Measurements from ENCODE around the gene COL24A1. TPM values are rescaled to one million over a fixed set of nuclear protein-coding genes. Genes with fewer than 3 reads are reported as not detected.

Gene COL24A1
- total and polyA plus RNA-seq, 4 experiments from 2014 or later = 0.09 to 0.14 TPM; not detected in 2

DNA sequence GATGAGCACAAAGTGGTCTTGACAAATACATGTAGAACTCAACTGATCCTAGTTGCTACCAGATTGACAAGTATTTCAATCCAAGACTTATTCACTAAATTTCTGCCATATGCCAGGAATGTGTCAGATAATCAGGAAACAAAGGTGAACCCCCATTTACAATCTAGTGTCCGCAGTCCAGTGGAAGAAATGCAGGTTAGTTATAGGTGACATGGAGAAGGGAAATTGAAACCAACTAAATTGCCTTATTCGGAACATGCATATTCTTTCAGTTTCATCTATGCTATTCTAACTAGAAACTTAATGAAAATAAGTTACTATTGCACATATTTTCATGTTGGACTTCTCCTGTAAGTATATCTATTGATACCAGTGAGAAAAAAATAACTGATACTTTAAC is 209.4 kb downstream of the COL24A1 start:
- H3K27me3 ChIP-seq (ENCODE audit: insufficient read depth, low read length) = no peaks in the 10 kb centered on the region
- H3K9me3 Mint-ChIP-seq = no peaks in the 10 kb centered on the region
- no peak overlapping the region for H3K4me3 Mint-ChIP-seq
- H3K4me3 ChIP-seq (ENCODE audit: low read length in 2 of 2) = no peak overlapping the region
- intact Hi-C loops (cut with micrococcal nuclease) = no loop called here
- H3K4me1 ChIP-seq (ENCODE audit: insufficient read depth, low read length) = no peaks in the 10 kb centered on the region
- H3K27ac Mint-ChIP-seq = no peak overlapping the region
- no peak overlapping the region for H3K27ac ChIP-seq (ENCODE audit: low read depth, low read length)
- H3K27me3 Mint-ChIP-seq = no peaks in the 10 kb centered on the region
- POLR2A ChIA-PET (ENCODE audit: partially characterized antibody) = no interaction called here
- no peak for DNase-seq
- CTCF ChIA-PET (ENCODE audit: partially characterized antibody) = no interaction called here
- H3K36me3 Mint-ChIP-seq = no peaks in the 10 kb centered on the region
- H3K9me3 ChIP-seq (ENCODE audit: control insufficient read depth in 1 of 2, low read length in 2 of 2) = no peaks in the 10 kb centered on the region
- H3K36me3 ChIP-seq (ENCODE audit: insufficient read depth, low read length) = no peaks in the 10 kb centered on the region
- no peaks in the 10 kb centered on the region for H3K4me1 Mint-ChIP-seq

DNA sequence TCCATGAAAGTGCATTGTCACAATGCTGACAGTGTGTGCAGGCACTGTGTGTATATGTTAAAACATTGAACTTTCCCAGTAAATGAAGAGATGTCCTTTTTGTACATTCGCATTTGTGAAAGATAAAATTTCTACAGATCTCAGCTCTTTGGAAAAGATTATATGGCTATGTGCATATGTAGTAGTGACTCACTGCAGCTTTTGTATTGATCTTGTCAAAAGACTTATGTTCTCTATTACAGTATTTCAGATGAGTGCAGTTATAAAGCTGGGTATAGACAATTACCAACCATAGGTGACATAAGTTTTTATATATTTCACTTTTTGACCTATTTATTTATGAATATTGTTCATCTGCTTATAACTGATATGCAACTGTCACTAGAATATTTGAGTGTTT is 212.6 kb downstream of the COL24A1 start:
- Histone ChIP-seq H3K4me3 (ENCODE audit: low read length in 2 of 2) (no peak overlapping the region), H3K36me3 (ENCODE audit: insufficient read depth, low read length) (no peaks in the 10 kb centered on the region), H3K27me3 (ENCODE audit: insufficient read depth, low read length) (no peaks in the 10 kb centered on the region), H3K9me3 (ENCODE audit: control insufficient read depth in 1 of 2, low read length in 2 of 2) (no peaks in the 10 kb centered on the region), H3K27ac (ENCODE audit: low read depth, low read length) (no peak overlapping the region), H3K4me1 (ENCODE audit: insufficient read depth, low read length) (no peaks in the 10 kb centered on the region)
- no peaks in the 10 kb centered on the region for H3K4me1 Mint-ChIP-seq
- POLR2A ChIA-PET (ENCODE audit: partially characterized antibody) = no interaction called here
- H3K9me3 Mint-ChIP-seq = no peaks in the 10 kb centered on the region
- H3K4me3 Mint-ChIP-seq = no peak overlapping the region
- DNase-seq = no peak
- no peaks in the 10 kb centered on the region for H3K36me3 Mint-ChIP-seq
- no peak overlapping the region for H3K27ac Mint-ChIP-seq
- H3K27me3 Mint-ChIP-seq = no peaks in the 10 kb centered on the region
- CTCF ChIA-PET (ENCODE audit: partially characterized antibody) = no interaction called here
- intact Hi-C loops (cut with micrococcal nuclease) = no loop called here

DNA sequence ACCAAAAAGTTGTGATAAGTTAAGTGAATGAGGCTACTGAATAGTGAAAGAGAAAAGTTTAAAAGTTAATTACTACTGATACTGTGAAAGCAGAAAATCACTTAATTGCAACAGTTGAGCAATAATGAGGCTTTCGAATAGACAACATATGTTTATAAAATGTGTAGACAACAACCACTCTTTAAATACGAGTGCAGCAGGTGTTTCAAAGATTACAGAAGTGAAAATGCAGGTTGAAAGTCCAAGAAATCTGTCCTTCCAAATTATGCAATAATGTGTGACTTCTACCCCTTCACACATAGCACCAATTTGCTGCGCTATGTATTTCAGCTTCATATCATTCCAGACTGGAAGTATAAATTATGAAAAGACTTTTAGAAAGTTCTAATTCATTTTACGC is 213.0 kb downstream of the COL24A1 start:
- no peak overlapping the region for H3K27ac Mint-ChIP-seq
- H3K4me1 Mint-ChIP-seq = no peaks in the 10 kb centered on the region
- H3K4me1 ChIP-seq (ENCODE audit: insufficient read depth, low read length) = no peaks in the 10 kb centered on the region
- ChIA-PET POLR2A (ENCODE audit: partially characterized antibody) (no interaction called here), CTCF (ENCODE audit: partially characterized antibody) (no interaction called here)
- no peaks in the 10 kb centered on the region for H3K9me3 ChIP-seq (ENCODE audit: control insufficient read depth in 1 of 2, low read length in 2 of 2)
- no peak overlapping the region for H3K27ac ChIP-seq (ENCODE audit: low read depth, low read length)
- no peak overlapping the region for H3K4me3 Mint-ChIP-seq
- no peaks in the 10 kb centered on the region for H3K27me3 Mint-ChIP-seq
- no peak overlapping the region for H3K4me3 ChIP-seq (ENCODE audit: low read length in 2 of 2)
- H3K36me3 Mint-ChIP-seq = no peaks in the 10 kb centered on the region
- no peaks in the 10 kb centered on the region for H3K36me3 ChIP-seq (ENCODE audit: insufficient read depth, low read length)
- H3K27me3 ChIP-seq (ENCODE audit: insufficient read depth, low read length) = no peaks in the 10 kb centered on the region
- peaks cover 0 to 2% (median 0%) of the 10 kb centered on the region in 8 donors for H3K9me3 Mint-ChIP-seq
- intact Hi-C loops (cut with micrococcal nuclease) = no loop called here
- no peak for DNase-seq

DNA sequence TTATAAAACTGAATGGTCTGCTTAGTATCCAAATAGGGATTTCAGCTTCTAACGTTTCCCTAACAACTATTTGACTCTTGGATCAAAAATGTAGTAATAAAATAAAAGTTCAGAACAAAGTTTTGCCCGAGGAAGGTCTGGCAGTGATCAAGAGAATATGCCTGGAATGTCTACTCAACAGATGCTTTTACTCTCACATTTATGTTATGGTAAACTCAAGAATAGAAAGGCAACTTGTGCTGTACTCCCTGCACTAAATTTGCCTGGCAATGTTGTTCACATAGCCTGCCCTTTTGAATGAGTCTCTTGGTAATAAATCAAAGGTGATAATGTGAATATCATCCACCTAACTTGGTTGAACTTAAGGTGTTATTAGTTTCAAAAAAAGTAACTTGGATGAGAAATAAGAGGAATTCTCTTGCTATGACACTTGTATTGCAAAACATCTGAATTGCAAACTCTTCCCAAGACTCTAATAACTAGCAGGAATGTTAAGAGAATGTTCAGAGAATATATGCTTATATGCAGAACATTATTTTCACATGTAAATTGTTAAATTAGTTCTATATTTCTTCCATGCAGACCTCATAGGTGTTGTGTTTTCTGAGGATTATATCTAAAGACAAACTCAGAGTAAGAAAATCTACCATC is 215.8 kb downstream of the COL24A1 start:
- no peaks in the 10 kb centered on the region for H3K36me3 ChIP-seq (ENCODE audit: insufficient read depth, low read length)
- no peak for DNase-seq
- H3K36me3 Mint-ChIP-seq = no peaks in the 10 kb centered on the region
- no peaks in the 10 kb centered on the region for H3K4me1 ChIP-seq (ENCODE audit: insufficient read depth, low read length)
- no peak overlapping the region for H3K4me3 Mint-ChIP-seq
- H3K27ac ChIP-seq (ENCODE audit: low read depth, low read length) = no peak overlapping the region
- H3K4me1 Mint-ChIP-seq = no peaks in the 10 kb centered on the region
- H3K9me3 Mint-ChIP-seq = peaks cover 0 to 5% (median 0%) of the 10 kb centered on the region in 8 donors
- no peak overlapping the region for H3K4me3 ChIP-seq (ENCODE audit: low read length in 2 of 2)
- no peak overlapping the region for H3K27ac Mint-ChIP-seq
- intact Hi-C loops (cut with micrococcal nuclease) = no loop called here
- ChIA-PET POLR2A (ENCODE audit: partially characterized antibody) (no interaction called here), CTCF (ENCODE audit: partially characterized antibody) (no interaction called here)
- H3K27me3 Mint-ChIP-seq = no peaks in the 10 kb centered on the region
- H3K27me3 ChIP-seq (ENCODE audit: insufficient read depth, low read length) = no peaks in the 10 kb centered on the region
- no peaks in the 10 kb centered on the region for H3K9me3 ChIP-seq (ENCODE audit: control insufficient read depth in 1 of 2, low read length in 2 of 2)

DNA sequence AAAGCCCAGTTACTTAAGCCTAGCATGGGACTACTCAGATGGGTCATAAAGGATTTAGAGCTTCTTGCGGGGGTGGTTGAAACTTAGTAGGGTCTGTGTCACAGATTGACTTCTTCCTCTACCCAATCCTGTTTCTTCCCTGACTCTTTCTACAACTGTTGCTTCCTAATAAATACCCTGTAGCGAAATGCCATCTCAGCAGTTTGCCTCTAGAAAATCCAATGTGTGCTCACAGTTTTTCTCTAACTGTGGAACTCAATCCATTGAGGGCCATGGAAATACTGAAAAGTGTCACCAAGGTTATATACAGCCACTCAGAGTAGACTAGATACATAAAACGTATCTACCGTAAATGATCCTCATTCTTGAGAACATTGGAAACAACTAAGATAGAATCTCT is 217.7 kb downstream of the COL24A1 start:
- Histone ChIP-seq H3K36me3 (ENCODE audit: insufficient read depth, low read length) (no peaks in the 10 kb centered on the region), H3K27ac (ENCODE audit: low read depth, low read length) (no peak overlapping the region), H3K4me3 (ENCODE audit: low read length in 2 of 2) (no peak overlapping the region), H3K4me1 (ENCODE audit: insufficient read depth, low read length) (no peaks in the 10 kb centered on the region), H3K27me3 (ENCODE audit: insufficient read depth, low read length) (no peaks in the 10 kb centered on the region), H3K9me3 (ENCODE audit: control insufficient read depth in 1 of 2, low read length in 2 of 2) (no peaks in the 10 kb centered on the region)
- POLR2A ChIA-PET (ENCODE audit: partially characterized antibody) = no interaction called here
- CTCF ChIA-PET (ENCODE audit: partially characterized antibody) = no interaction called here
- H3K9me3 Mint-ChIP-seq = peaks cover 0 to 5% (median 0%) of the 10 kb centered on the region in 8 donors
- intact Hi-C loops (cut with micrococcal nuclease) = no loop called here
- H3K36me3 Mint-ChIP-seq = no peaks in the 10 kb centered on the region
- DNase-seq = no peak
- H3K27me3 Mint-ChIP-seq = no peaks in the 10 kb centered on the region
- H3K4me3 Mint-ChIP-seq = no peak overlapping the region
- no peaks in the 10 kb centered on the region for H3K4me1 Mint-ChIP-seq
- no peak overlapping the region for H3K27ac Mint-ChIP-seq

DNA sequence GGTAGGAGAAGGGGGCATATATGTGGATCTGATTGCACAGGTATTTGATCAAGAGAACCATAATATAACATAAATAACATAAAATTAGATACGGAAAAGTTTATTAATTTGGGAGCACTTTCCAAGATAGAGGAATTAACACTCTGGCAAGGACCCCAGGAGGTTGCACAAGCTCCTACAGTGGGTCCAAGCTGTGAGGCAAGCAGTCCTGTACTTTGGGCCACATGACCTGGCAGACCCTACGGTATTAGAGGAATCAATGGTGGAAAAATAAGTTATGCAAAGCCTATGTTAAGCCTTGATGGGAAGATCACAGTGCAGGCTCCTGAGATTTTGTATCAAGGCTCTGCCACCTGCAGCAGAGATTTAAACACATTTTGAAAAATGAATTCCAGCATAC is 220.1 kb downstream of the COL24A1 start:
- no peaks in the 10 kb centered on the region for H3K4me1 ChIP-seq (ENCODE audit: insufficient read depth, low read length)
- H3K4me3 ChIP-seq (ENCODE audit: low read length in 2 of 2) = no peak overlapping the region
- ChIA-PET CTCF (ENCODE audit: partially characterized antibody) (no interaction called here), POLR2A (ENCODE audit: partially characterized antibody) (no interaction called here)
- H3K9me3 ChIP-seq (ENCODE audit: control insufficient read depth in 1 of 2, low read length in 2 of 2) = no peaks in the 10 kb centered on the region
- intact Hi-C loops (cut with micrococcal nuclease) = no loop called here
- Mint-ChIP-seq H3K36me3 (no peaks in the 10 kb centered on the region), H3K27me3 (no peaks in the 10 kb centered on the region), H3K4me3 (no peak overlapping the region), H3K9me3 (peaks cover 0 to 5% (median 0%) of the 10 kb centered on the region in 8 donors), H3K27ac (no peak overlapping the region), H3K4me1 (no peaks in the 10 kb centered on the region)
- no peaks in the 10 kb centered on the region for H3K36me3 ChIP-seq (ENCODE audit: insufficient read depth, low read length)
- H3K27ac ChIP-seq (ENCODE audit: low read depth, low read length) = no peak overlapping the region
- H3K27me3 ChIP-seq (ENCODE audit: insufficient read depth, low read length) = no peaks in the 10 kb centered on the region
- DNase-seq = no peak

DNA sequence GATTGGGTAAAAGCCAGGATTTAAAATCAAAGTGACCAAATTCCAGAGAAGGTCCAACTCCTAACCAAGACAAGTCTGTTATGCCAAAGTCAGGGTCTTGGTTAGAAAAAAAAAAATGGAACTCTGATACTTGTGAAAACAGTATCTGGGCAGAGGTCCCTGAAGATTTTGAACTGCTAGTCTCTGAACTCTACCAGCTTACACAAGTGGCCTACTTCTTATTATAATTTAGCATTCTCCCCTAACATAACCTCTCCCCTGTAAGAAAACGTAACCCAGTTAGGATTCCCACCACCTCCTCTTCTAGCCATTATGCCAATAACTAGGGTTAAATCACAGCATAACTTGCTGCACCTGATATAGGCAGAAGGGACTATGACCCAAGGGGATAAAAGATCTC is 220.5 kb downstream of the COL24A1 start:
- no peaks in the 10 kb centered on the region for H3K36me3 ChIP-seq (ENCODE audit: insufficient read depth, low read length)
- no peak overlapping the region for H3K4me3 ChIP-seq (ENCODE audit: low read length in 2 of 2)
- ChIA-PET CTCF (ENCODE audit: partially characterized antibody) (no interaction called here), POLR2A (ENCODE audit: partially characterized antibody) (no interaction called here)
- H3K36me3 Mint-ChIP-seq = no peaks in the 10 kb centered on the region
- no peaks in the 10 kb centered on the region for H3K27me3 ChIP-seq (ENCODE audit: insufficient read depth, low read length)
- H3K27ac Mint-ChIP-seq = no peak overlapping the region
- H3K4me1 Mint-ChIP-seq = no peaks in the 10 kb centered on the region
- no peaks in the 10 kb centered on the region for H3K9me3 ChIP-seq (ENCODE audit: control insufficient read depth in 1 of 2, low read length in 2 of 2)
- H3K9me3 Mint-ChIP-seq = peaks cover 0 to 5% (median 0%) of the 10 kb centered on the region in 8 donors
- H3K4me1 ChIP-seq (ENCODE audit: insufficient read depth, low read length) = no peaks in the 10 kb centered on the region
- DNase-seq = no peak
- H3K27me3 Mint-ChIP-seq = no peaks in the 10 kb centered on the region
- H3K27ac ChIP-seq (ENCODE audit: low read depth, low read length) = no peak overlapping the region
- no peak overlapping the region for H3K4me3 Mint-ChIP-seq
- intact Hi-C loops (cut with micrococcal nuclease) = no loop called here

DNA sequence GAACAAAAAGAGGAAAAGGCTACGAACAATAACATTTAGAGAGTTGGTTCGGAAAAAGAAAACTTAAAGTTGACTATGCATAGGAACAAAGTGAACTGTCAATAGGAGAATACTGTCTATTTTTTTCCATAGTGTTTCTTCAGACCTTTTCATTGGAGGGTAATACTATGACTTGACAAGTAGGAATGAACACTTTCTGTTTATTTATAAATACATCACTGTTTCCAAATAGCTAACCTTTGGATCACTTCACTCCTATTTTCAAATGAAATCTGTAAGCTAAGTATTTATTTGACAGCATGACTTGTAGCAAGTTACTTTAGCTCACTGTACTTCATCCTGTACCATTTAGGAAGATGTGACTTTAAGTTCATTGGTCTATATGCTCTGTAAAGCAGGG is 221.3 kb downstream of the COL24A1 start:
- ChIA-PET POLR2A (ENCODE audit: partially characterized antibody) (no interaction called here), CTCF (ENCODE audit: partially characterized antibody) (no interaction called here)
- Mint-ChIP-seq H3K4me1 (no peaks in the 10 kb centered on the region), H3K36me3 (no peaks in the 10 kb centered on the region), H3K27me3 (no peaks in the 10 kb centered on the region), H3K4me3 (no peak overlapping the region), H3K9me3 (peaks cover 0 to 5% (median 0%) of the 10 kb centered on the region in 8 donors), H3K27ac (no peak overlapping the region)
- Histone ChIP-seq H3K4me3 (ENCODE audit: low read length in 2 of 2) (no peak overlapping the region), H3K9me3 (ENCODE audit: control insufficient read depth in 1 of 2, low read length in 2 of 2) (no peaks in the 10 kb centered on the region), H3K4me1 (ENCODE audit: insufficient read depth, low read length) (no peaks in the 10 kb centered on the region), H3K27ac (ENCODE audit: low read depth, low read length) (no peak overlapping the region), H3K36me3 (ENCODE audit: insufficient read depth, low read length) (no peaks in the 10 kb centered on the region), H3K27me3 (ENCODE audit: insufficient read depth, low read length) (no peaks in the 10 kb centered on the region)
- intact Hi-C loops (cut with micrococcal nuclease) = no loop called here
- no peak for DNase-seq

All from CD4-positive, alpha-beta memory T cell (primary cell).